WTC11 (cell line): Measurements from ENCODE around the gene KDM4C. TPM values are rescaled to one million over a fixed set of nuclear protein-coding genes. Genes with fewer than 3 reads are reported as not detected.

Experiments
- ATAC-seq: fragments of 200-7000 bp; cut with Tn5 transposase; 2 replicates; pipeline ENCODE4 v1.10.0; 2021; ENCODE audit warnings: mild to moderate bottlenecking, moderate library complexity
- CTCF ChIA-PET: fragments of 300-600 bp; sonication (Branson Sonifier 250); formaldehyde crosslinking; loops from one replicate; lab custom pipeline; 2021; ENCODE audit warnings: antibody characterized with exemption; lab: Charles Lee
- POLR2A ChIA-PET: fragments of 350-600 bp; sonication (Branson Sonifier 250); formaldehyde crosslinking; loops from one replicate; lab custom pipeline; 2021; ENCODE audit warnings: antibody characterized with exemption; lab: Charles Lee
- DNase-seq: peaks from one replicate; pipeline ENCODE4 v3.0.0; 2021; ENCODE audit warnings: low spot score
- H3K27ac Mint-ChIP-seq: 2 replicates; pipeline ENCODE4 v1.8.0; 2021; ENCODE audit warnings: mixed read lengths
- H3K27me3 Mint-ChIP-seq: 2 replicates; pipeline ENCODE4 v1.8.0; 2021; ENCODE audit warnings: low read depth, mild to moderate bottlenecking, moderate library complexity, mixed read lengths
- H3K36me3 Mint-ChIP-seq: 2 replicates; pipeline ENCODE4 v1.8.0; 2021; ENCODE audit warnings: mixed read lengths
- H3K4me1 Mint-ChIP-seq: 2 replicates; pipeline ENCODE4 v1.8.0; 2022; ENCODE audit warnings: mixed read lengths
- H3K4me3 Mint-ChIP-seq: 2 replicates; pipeline ENCODE4 v1.8.0; 2021; ENCODE audit warnings: mild to moderate bottlenecking, moderate library complexity, mixed read lengths
- H3K9me3 Mint-ChIP-seq: 2 replicates; pipeline ENCODE4 v1.8.0; 2021; ENCODE audit warnings: mixed read lengths
- ELF4 ChIP-seq: sonication (generic); formaldehyde crosslinking; IDR thresholded peaks from 2 replicates; pipeline ENCODE4 v1.8.1; 2022; ENCODE audit warnings: low read depth, mild to moderate bottlenecking, moderate library complexity, missing genetic modification reagents
- ETV6 ChIP-seq: sonication (generic); formaldehyde crosslinking; IDR thresholded peaks from 2 replicates; pipeline ENCODE4 v1.8.1; 2022; ENCODE audit warnings: mild to moderate bottlenecking, missing genetic modification reagents
- FOXP1 ChIP-seq: sonication (generic); formaldehyde crosslinking; IDR thresholded peaks from 2 replicates; pipeline ENCODE4 v1.8.0; 2022; ENCODE audit warnings: missing genetic modification reagents, mild to moderate bottlenecking, moderate library complexity, borderline replicate concordance
- JUN ChIP-seq: sonication (generic); formaldehyde crosslinking; IDR thresholded peaks from 2 replicates; pipeline ENCODE4 v1.8.0; 2023; ENCODE audit warnings: mild to moderate bottlenecking, missing genetic modification reagents
- MXD4 ChIP-seq: fragments of 250-450 bp; sonication (Bioruptor Pico); IDR thresholded peaks from 2 replicates; pipeline ENCODE4 v1.8.0; 2021; ENCODE audit warnings: mild to moderate bottlenecking, moderate library complexity, borderline replicate concordance
- MYBL2 ChIP-seq: sonication (generic); formaldehyde crosslinking; IDR thresholded peaks from 2 replicates; pipeline ENCODE4 v1.8.1; 2023; ENCODE audit warnings: mild to moderate bottlenecking, moderate library complexity, missing genetic modification reagents
- NR2C2 ChIP-seq: sonication (generic); formaldehyde crosslinking; IDR thresholded peaks from 2 replicates; pipeline ENCODE4 v1.8.0; 2022; ENCODE audit warnings: mild to moderate bottlenecking, missing genetic modification reagents
- OVOL2 ChIP-seq: fragments of 250-450 bp; sonication (Bioruptor Pico); IDR thresholded peaks from 2 replicates; pipeline ENCODE4 v1.9.0; 2021; ENCODE audit warnings: mild to moderate bottlenecking, borderline replicate concordance
- SOX15 ChIP-seq: fragments of 250-450 bp; sonication (Bioruptor Pico); IDR thresholded peaks from 2 replicates; pipeline ENCODE4 v1.9.0; 2021; ENCODE audit warnings: mild to moderate bottlenecking
- TCF7 ChIP-seq: sonication (generic); formaldehyde crosslinking; IDR thresholded peaks from 2 replicates; pipeline ENCODE4 v1.8.0; 2022; ENCODE audit warnings: mild to moderate bottlenecking, low read depth, missing genetic modification reagents, moderate library complexity
- TEAD1 ChIP-seq: sonication (generic); formaldehyde crosslinking; IDR thresholded peaks from 2 replicates; pipeline ENCODE4 v1.8.0; 2022; ENCODE audit warnings: mild to moderate bottlenecking, missing genetic modification reagents
- ZNF671 ChIP-seq: fragments of 250-450 bp; sonication (Bioruptor Pico); IDR thresholded peaks from 2 replicates; pipeline ENCODE4 v1.8.0; 2021; ENCODE audit warnings: mild to moderate bottlenecking
- total RNA-seq: library from RNA; stranded (reverse); gene quantifications from 3 replicates; pipeline ENCODE4 v1.2.3, GENCODE V29; 2021
- TF ChIP-seq, protein P1 (sequence below): sonication (generic); formaldehyde crosslinking; IDR thresholded peaks from 2 replicates; pipeline ENCODE4 v1.8.0; 2022; ENCODE audit warnings: missing genetic modification reagents
- TF ChIP-seq, protein P2 (sequence below): sonication (generic); formaldehyde crosslinking; IDR thresholded peaks from 2 replicates; pipeline ENCODE4 v1.8.0; 2023; ENCODE audit warnings: mild to moderate bottlenecking, missing genetic modification reagents
- TF ChIP-seq, protein P3 (sequence below): sonication (generic); formaldehyde crosslinking; IDR thresholded peaks from 2 replicates; pipeline ENCODE4 v1.8.1; 2023; ENCODE audit warnings: mild to moderate bottlenecking, missing genetic modification reagents, moderate library complexity
- TF ChIP-seq, protein P4 (sequence below): sonication (generic); formaldehyde crosslinking; IDR thresholded peaks from 2 replicates; pipeline ENCODE4 v1.8.0; 2022; ENCODE audit warnings: mild to moderate bottlenecking, missing genetic modification reagents
- TF ChIP-seq, protein P5 (sequence below): fragments of 250-450 bp; sonication (Bioruptor Pico); IDR thresholded peaks from 2 replicates; pipeline ENCODE4 v1.8.0; 2021; ENCODE audit warnings: mild to moderate bottlenecking
- TF ChIP-seq, protein P6 (sequence below): sonication (generic); formaldehyde crosslinking; IDR thresholded peaks from 2 replicates; pipeline ENCODE4 v1.8.1; 2023; ENCODE audit warnings: mild to moderate bottlenecking, missing genetic modification reagents
- TF ChIP-seq, protein P7 (sequence below): sonication (generic); formaldehyde crosslinking; IDR thresholded peaks from 2 replicates; pipeline ENCODE4 v1.8.1; 2022; ENCODE audit warnings: missing genetic modification reagents, borderline replicate concordance
- TF ChIP-seq, protein P8 (sequence below): fragments of 200-600 bp; IDR thresholded peaks from 2 replicates; pipeline ENCODE4 v1.8.0; 2022; ENCODE audit warnings: antibody characterized with exemption

Gene KDM4C
- total RNA-seq, 1 experiment from 2014 or later, result 29.2 TPM

DNA sequence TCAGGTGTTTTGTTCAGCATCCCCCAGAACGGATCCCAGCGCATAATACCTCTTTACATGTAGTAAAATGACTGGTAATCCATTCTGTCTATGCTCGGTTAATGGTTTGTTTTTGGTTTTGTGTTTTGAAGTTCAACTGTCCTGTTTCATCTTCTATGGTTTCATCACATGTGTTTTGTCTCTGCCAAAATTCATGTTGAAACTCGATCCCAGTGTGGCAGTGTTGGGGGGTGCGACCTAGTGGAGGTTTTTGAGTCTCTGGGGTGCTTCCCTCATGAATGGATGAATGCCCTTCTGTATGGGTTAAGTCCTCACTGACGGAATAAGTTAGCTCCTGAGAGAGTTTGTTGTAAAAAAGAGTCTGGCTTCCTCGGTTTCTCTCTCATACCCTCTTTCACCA is 317.4 kb downstream of the KDM4C start (continued):
- TF ChIP-seq, protein P1, sequence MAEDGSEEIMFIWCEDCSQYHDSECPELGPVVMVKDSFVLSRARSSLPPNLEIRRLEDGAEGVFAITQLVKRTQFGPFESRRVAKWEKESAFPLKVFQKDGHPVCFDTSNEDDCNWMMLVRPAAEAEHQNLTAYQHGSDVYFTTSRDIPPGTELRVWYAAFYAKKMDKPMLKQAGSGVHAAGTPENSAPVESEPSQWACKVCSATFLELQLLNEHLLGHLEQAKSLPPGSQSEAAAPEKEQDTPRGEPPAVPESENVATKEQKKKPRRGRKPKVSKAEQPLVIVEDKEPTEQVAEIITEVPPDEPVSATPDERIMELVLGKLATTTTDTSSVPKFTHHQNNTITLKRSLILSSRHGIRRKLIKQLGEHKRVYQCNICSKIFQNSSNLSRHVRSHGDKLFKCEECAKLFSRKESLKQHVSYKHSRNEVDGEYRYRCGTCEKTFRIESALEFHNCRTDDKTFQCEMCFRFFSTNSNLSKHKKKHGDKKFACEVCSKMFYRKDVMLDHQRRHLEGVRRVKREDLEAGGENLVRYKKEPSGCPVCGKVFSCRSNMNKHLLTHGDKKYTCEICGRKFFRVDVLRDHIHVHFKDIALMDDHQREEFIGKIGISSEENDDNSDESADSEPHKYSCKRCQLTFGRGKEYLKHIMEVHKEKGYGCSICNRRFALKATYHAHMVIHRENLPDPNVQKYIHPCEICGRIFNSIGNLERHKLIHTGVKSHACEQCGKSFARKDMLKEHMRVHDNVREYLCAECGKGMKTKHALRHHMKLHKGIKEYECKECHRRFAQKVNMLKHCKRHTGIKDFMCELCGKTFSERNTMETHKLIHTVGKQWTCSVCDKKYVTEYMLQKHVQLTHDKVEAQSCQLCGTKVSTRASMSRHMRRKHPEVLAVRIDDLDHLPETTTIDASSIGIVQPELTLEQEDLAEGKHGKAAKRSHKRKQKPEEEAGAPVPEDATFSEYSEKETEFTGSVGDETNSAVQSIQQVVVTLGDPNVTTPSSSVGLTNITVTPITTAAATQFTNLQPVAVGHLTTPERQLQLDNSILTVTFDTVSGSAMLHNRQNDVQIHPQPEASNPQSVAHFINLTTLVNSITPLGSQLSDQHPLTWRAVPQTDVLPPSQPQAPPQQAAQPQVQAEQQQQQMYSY, result no peak
- TF ChIP-seq, all 79 proteins: peak for 0

DNA sequence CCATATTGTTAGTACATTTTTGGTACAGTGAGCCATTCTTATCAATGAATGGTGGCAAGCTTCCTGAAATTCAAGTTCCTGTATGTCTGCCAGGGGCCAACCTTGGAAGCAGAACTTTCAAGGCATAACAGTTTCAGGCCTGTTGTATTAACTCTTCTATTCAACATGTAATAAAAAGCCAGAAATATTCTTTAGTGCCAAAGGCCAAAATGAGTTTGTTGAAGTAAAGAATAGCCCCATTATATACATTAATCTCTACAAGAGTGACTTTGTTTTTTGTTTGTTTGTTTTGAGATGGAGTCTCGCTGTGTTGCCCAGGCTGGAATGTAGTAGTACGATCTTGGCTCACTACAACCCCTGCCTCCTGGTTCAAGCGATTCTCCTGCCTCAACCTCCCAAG is 321.3 kb downstream of the KDM4C start:
- ChIA-PET CTCF (no interaction called here), POLR2A (no interaction called here)
- peaks cover 5% of the 10 kb centered on the region for H3K4me1 Mint-ChIP-seq
- TF ChIP-seq, protein P2, sequence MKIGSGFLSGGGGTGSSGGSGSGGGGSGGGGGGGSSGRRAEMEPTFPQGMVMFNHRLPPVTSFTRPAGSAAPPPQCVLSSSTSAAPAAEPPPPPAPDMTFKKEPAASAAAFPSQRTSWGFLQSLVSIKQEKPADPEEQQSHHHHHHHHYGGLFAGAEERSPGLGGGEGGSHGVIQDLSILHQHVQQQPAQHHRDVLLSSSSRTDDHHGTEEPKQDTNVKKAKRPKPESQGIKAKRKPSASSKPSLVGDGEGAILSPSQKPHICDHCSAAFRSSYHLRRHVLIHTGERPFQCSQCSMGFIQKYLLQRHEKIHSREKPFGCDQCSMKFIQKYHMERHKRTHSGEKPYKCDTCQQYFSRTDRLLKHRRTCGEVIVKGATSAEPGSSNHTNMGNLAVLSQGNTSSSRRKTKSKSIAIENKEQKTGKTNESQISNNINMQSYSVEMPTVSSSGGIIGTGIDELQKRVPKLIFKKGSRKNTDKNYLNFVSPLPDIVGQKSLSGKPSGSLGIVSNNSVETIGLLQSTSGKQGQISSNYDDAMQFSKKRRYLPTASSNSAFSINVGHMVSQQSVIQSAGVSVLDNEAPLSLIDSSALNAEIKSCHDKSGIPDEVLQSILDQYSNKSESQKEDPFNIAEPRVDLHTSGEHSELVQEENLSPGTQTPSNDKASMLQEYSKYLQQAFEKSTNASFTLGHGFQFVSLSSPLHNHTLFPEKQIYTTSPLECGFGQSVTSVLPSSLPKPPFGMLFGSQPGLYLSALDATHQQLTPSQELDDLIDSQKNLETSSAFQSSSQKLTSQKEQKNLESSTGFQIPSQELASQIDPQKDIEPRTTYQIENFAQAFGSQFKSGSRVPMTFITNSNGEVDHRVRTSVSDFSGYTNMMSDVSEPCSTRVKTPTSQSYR (CRISPR knock-in tag), result no peak
- no peak for TF ChIP-seq TCF7
- TF ChIP-seq JUN (CRISPR knock-in tag), result no peak
- TF ChIP-seq MXD4, result no peak
- TF ChIP-seq ETV6 (CRISPR knock-in tag), result no peak
- TF ChIP-seq, protein P3, sequence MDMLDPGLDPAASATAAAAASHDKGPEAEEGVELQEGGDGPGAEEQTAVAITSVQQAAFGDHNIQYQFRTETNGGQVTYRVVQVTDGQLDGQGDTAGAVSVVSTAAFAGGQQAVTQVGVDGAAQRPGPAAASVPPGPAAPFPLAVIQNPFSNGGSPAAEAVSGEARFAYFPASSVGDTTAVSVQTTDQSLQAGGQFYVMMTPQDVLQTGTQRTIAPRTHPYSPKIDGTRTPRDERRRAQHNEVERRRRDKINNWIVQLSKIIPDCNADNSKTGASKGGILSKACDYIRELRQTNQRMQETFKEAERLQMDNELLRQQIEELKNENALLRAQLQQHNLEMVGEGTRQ (CRISPR knock-in tag), result no peak
- TF ChIP-seq OVOL2 (CRISPR knock-in tag), result no peak
- TF ChIP-seq, protein P4, sequence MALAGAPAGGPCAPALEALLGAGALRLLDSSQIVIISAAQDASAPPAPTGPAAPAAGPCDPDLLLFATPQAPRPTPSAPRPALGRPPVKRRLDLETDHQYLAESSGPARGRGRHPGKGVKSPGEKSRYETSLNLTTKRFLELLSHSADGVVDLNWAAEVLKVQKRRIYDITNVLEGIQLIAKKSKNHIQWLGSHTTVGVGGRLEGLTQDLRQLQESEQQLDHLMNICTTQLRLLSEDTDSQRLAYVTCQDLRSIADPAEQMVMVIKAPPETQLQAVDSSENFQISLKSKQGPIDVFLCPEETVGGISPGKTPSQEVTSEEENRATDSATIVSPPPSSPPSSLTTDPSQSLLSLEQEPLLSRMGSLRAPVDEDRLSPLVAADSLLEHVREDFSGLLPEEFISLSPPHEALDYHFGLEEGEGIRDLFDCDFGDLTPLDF (CRISPR knock-in tag), result no peak
- TF ChIP-seq ZNF671 (CRISPR knock-in tag), result no peak
- TF ChIP-seq, protein P5, sequence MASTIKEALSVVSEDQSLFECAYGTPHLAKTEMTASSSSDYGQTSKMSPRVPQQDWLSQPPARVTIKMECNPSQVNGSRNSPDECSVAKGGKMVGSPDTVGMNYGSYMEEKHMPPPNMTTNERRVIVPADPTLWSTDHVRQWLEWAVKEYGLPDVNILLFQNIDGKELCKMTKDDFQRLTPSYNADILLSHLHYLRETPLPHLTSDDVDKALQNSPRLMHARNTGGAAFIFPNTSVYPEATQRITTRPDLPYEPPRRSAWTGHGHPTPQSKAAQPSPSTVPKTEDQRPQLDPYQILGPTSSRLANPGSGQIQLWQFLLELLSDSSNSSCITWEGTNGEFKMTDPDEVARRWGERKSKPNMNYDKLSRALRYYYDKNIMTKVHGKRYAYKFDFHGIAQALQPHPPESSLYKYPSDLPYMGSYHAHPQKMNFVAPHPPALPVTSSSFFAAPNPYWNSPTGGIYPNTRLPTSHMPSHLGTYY (CRISPR knock-in tag), result no peak
- TF ChIP-seq MYBL2 (CRISPR knock-in tag), result no peak
- no peak for TF ChIP-seq NR2C2
- TF ChIP-seq SOX15 (CRISPR knock-in tag), result no peak
- no peaks in the 10 kb centered on the region for H3K27me3 Mint-ChIP-seq
- H3K4me3 Mint-ChIP-seq, result no peak overlapping the region
- no peak overlapping the region for H3K27ac Mint-ChIP-seq
- no peak for DNase-seq
- peaks cover 6% of the 10 kb centered on the region; the same call in 1 of the 2 replicates for H3K36me3 Mint-ChIP-seq
- no peaks in the 10 kb centered on the region for H3K9me3 Mint-ChIP-seq
- no peak for ATAC-seq

DNA sequence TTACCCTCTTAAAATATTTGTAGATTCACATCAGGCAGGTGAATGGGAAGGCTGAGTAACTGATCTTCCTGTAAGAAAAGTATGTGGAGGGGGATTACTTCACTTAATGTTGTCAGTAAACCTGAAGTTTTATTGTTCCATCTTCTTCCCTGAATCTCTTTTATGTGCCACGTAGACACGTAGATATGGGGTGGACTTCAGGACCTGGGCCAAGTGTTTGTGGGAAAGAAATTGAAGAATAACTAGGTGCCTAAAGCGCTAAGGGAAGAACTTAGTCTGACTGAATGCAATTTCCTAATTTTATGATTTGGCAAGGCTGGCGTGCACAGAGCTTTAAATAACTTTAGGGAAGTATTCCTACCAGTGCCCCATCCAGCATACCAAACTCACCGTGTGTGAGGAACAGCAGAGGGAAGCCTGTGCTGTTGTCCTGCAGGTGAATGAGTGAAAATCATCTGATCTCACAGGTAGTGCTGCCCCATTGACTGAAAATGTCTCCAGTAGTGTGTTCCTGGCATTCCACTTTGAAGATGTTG is 323.4 kb downstream of the KDM4C start:
- Mint-ChIP-seq H3K4me1 (peaks cover 3% of the 10 kb centered on the region), H3K4me3 (no peak overlapping the region), H3K36me3 (peaks cover 6% of the 10 kb centered on the region; the same call in 1 of the 2 replicates), H3K27ac (0 out of 2 replicates have a peak overlapping the region, but pooled peaks have one; percentile 28), H3K9me3 (no peaks in the 10 kb centered on the region), H3K27me3 (no peaks in the 10 kb centered on the region)
- DNase-seq, result no peak
- no peak for ATAC-seq
- POLR2A ChIA-PET, result no interaction called here
- CTCF ChIA-PET, result no interaction called here
- TF ChIP-seq FOXP1 (CRISPR knock-in tag), result no peak
- no peak for TF ChIP-seq ELF4 (CRISPR knock-in tag)
- TF ChIP-seq, protein P6, sequence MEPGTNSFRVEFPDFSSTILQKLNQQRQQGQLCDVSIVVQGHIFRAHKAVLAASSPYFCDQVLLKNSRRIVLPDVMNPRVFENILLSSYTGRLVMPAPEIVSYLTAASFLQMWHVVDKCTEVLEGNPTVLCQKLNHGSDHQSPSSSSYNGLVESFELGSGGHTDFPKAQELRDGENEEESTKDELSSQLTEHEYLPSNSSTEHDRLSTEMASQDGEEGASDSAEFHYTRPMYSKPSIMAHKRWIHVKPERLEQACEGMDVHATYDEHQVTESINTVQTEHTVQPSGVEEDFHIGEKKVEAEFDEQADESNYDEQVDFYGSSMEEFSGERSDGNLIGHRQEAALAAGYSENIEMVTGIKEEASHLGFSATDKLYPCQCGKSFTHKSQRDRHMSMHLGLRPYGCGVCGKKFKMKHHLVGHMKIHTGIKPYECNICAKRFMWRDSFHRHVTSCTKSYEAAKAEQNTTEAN (CRISPR knock-in tag), result no peak
- TF ChIP-seq, protein P7, sequence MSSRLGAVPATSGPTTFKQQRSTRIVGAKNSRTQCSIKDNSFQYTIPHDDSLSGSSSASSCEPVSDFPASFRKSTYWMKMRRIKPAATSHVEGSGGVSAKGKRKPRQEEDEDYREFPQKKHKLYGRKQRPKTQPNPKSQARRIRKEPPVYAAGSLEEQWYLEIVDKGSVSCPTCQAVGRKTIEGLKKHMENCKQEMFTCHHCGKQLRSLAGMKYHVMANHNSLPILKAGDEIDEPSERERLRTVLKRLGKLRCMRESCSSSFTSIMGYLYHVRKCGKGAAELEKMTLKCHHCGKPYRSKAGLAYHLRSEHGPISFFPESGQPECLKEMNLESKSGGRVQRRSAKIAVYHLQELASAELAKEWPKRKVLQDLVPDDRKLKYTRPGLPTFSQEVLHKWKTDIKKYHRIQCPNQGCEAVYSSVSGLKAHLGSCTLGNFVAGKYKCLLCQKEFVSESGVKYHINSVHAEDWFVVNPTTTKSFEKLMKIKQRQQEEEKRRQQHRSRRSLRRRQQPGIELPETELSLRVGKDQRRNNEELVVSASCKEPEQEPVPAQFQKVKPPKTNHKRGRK (CRISPR knock-in tag), result no peak
- no peak for TF ChIP-seq TEAD1 (CRISPR knock-in tag)
- TF ChIP-seq, protein P8, sequence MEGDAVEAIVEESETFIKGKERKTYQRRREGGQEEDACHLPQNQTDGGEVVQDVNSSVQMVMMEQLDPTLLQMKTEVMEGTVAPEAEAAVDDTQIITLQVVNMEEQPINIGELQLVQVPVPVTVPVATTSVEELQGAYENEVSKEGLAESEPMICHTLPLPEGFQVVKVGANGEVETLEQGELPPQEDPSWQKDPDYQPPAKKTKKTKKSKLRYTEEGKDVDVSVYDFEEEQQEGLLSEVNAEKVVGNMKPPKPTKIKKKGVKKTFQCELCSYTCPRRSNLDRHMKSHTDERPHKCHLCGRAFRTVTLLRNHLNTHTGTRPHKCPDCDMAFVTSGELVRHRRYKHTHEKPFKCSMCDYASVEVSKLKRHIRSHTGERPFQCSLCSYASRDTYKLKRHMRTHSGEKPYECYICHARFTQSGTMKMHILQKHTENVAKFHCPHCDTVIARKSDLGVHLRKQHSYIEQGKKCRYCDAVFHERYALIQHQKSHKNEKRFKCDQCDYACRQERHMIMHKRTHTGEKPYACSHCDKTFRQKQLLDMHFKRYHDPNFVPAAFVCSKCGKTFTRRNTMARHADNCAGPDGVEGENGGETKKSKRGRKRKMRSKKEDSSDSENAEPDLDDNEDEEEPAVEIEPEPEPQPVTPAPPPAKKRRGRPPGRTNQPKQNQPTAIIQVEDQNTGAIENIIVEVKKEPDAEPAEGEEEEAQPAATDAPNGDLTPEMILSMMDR, result no peak
